ENCODE results near the gene NR1D2.

GRCh38 chr3:23971684-23972083 lies 26.6 kb downstream of the NR1D2 start:
- TF ChIP-seq CTCF (IDR thresholded peaks at IDR 0.05) (no peak), POLR2A (IDR thresholded peaks at IDR 0.05) (no peak), POLR2AphosphoS5 (IDR thresholded peaks at IDR 0.05; ENCODE audit: insufficient read depth in 1 of 2, low read depth in 1 of 2) (no peak)

All from vagina (tissue), 2 donors.